Testis (tissue), 2 donors: Measurements from ENCODE around the gene C6orf15.

Source experiments
- POLR2A ChIP-seq: fragments of 450-650 bp; IDR thresholded peaks from one replicate; pipeline ENCODE4 v1.6.1; 2017; ENCODE audit warnings: antibody characterized with exemption, mild to moderate bottlenecking, moderate library complexity
- TF ChIP-seq, protein P1 (sequence below), 3 experiments: fragments of 450-650 bp in 2 of 3; fragments of 200-600 bp in 1 of 3; sonication (generic) in 1 of 3; IDR thresholded peaks; one replicate each; pipeline ENCODE4 v1.5.1; 2016 to 2019; ENCODE audit warnings: antibody characterized with exemption in 3 of 3, mild to moderate bottlenecking in 2 of 3, moderate library complexity in 1 of 3

- TF ChIP-seq, protein P1, sequence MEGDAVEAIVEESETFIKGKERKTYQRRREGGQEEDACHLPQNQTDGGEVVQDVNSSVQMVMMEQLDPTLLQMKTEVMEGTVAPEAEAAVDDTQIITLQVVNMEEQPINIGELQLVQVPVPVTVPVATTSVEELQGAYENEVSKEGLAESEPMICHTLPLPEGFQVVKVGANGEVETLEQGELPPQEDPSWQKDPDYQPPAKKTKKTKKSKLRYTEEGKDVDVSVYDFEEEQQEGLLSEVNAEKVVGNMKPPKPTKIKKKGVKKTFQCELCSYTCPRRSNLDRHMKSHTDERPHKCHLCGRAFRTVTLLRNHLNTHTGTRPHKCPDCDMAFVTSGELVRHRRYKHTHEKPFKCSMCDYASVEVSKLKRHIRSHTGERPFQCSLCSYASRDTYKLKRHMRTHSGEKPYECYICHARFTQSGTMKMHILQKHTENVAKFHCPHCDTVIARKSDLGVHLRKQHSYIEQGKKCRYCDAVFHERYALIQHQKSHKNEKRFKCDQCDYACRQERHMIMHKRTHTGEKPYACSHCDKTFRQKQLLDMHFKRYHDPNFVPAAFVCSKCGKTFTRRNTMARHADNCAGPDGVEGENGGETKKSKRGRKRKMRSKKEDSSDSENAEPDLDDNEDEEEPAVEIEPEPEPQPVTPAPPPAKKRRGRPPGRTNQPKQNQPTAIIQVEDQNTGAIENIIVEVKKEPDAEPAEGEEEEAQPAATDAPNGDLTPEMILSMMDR (IDR thresholded peaks at IDR 0.05): no peak
- no peak for TF ChIP-seq POLR2A
Measured at GRCh38 chr6:31096656-31097055, 15.7 kb downstream of the C6orf15 start.
